Heart right ventricle (tissue), 16 donors: ENCODE measurements around the gene CYB5R3. TPM values are rescaled to one million over a fixed set of nuclear protein-coding genes. Genes with fewer than 3 reads are reported as not detected.

Source experiments
- ATAC-seq, 8 donors: fragments of 200-7000 bp; cut with Tn5 transposase; one replicate each; pipeline ENCODE4 v1.9.1; 2020; ENCODE audit warnings: mild to moderate bottlenecking in 8 of 8, moderate library complexity in 8 of 8, moderate number of reproducible peaks in 1 of 8
- DNase-seq, 2 donors: peaks; one replicate each; pipeline ENCODE4 v3.0.0-alpha.2; 2020
- H3K27ac ChIP-seq, 10 donors: fragments of 200-600 bp; sonication (generic) in 2 of 10; one replicate each; pipeline versions ENCODE4 v1.5.0 to v1.8.0; 2020 to 2022; ENCODE audit warnings: mild to moderate bottlenecking in 3 of 10
- H3K27me3 ChIP-seq, 7 donors: fragments of 200-600 bp; one replicate each; pipeline ENCODE4 v1.8.0; 2021 to 2022; ENCODE audit warnings: mild to moderate bottlenecking in 2 of 7
- H3K36me3 ChIP-seq, 9 donors: fragments of 200-600 bp; sonication (generic) in 1 of 9; one replicate each; pipeline versions ENCODE4 v1.5.0 to v1.8.0; 2020 to 2022; ENCODE audit warnings: mild to moderate bottlenecking in 2 of 9
- H3K4me1 ChIP-seq, 9 donors: fragments of 200-600 bp; sonication (generic) in 1 of 9; one replicate each; pipeline versions ENCODE4 v1.5.0 to v1.8.0; 2020 to 2022; ENCODE audit warnings: mild to moderate bottlenecking in 4 of 9
- H3K4me3 ChIP-seq, 10 donors: fragments of 200-600 bp; sonication (generic) in 2 of 10; one replicate each; pipeline versions ENCODE4 v1.5.0 to v1.8.0; 2020 to 2022; ENCODE audit warnings: mild to moderate bottlenecking in 7 of 10, moderate library complexity in 2 of 10
- H3K9me3 ChIP-seq, 11 donors: fragments of 200-600 bp in 10 of 11; sonication (generic) in 2 of 11; one replicate each; pipeline versions ENCODE4 v1.5.0 to v1.8.0; 2013 to 2022; ENCODE audit warnings: mild to moderate bottlenecking in 2 of 11, control low read depth in 1 of 11, moderate library complexity in 1 of 11
- CTCF ChIP-seq, 9 donors: fragments of 200-600 bp; sonication (generic) in 2 of 9; IDR thresholded peaks; one replicate each; pipeline versions ENCODE4 v1.5.0 to v1.8.0; 2021 to 2022; ENCODE audit warnings: antibody characterized with exemption in 9 of 9, mild to moderate bottlenecking in 5 of 9, moderate library complexity in 1 of 9
- WGBS, 2 donors: extraction: QIAGEN DNeasy Blood & Tissue Kit; methylation state at CpG; one replicate each; pipeline ENCODE4 v1.1.7; 2013; ENCODE audit warnings: inconsistent platforms in 1 of 2; 5-methylcytosine and 5-hydroxymethylcytosine counted together
- intact Hi-C, 10 donors: fragments of 100-400 bp; cut with DNase I; formaldehyde crosslinking; loops; one replicate each; pipeline versions ENCODE4 v1.11.1 to v1.14.2; 2022
- polyA plus RNA-seq, 2 donors: library from polyadenylated mRNA; stranded (reverse); fragments of 200-250 nt; gene quantifications; one replicate each; pipeline ENCODE4 v1.2.3, GENCODE V29; 2013
- total RNA-seq, 10 donors: library from RNA; stranded (reverse); fragmentation: NEBNext Ultra II Directional in 3 of 10; extraction: Animal tissue kit (Norgen Biotek cat#: 25700) in 3 of 10; gene quantifications; one replicate each; pipeline versions ENCODE4 v1.2.1 to v1.2.4, GENCODE V29; 2021 to 2023
- donor health status: Arrhythmogenic right ventricular cardiomyopathy.
- donor health status: ischemic (EF 13 %, LVEDD 7.1; RV severe dilation, severe dysfunction).
- donor health status: healthy with polysubstance abuse.
- donor health status: DM: no; HTN: yes; CAD: no.
- donor health status: DM: no; HTN: no; CAD: no.
- donor health status: ischemic (EF 25% LVEDD 6.9; RV normal size, moderate dysfunction).
- donor health status: ischemic (EF 25% LVEDD 5.7; RV mildly dilated, moderate dysfunction).
- donor health status: healthy.
- donor health status: DM: yes; HTN: yes; CAD: no.
- donor health status: Ischemic cardiomyopathy.
- donor health status: ischemic (EF 35%, LVEDD 5.7; RV mildly dilated, moderate dysfunction).
- donor health status: nonischemic (EF 11% LVEDD 7.7; RV severe dilation, severe dysfunction).
- donor health status: DM: yes; HTN: yes; CAD: no.
- donor health status: PGD.
- donor health status: ischemic (EF 29% LVEDD 5.4; RV normal size, mild dysfunction).
- donor health status: nonischemic (EF 23%, LVEDD 6.1; RV moderate dilation, normal function).

CYB5R3 gene
- total and polyA plus RNA-seq, 12 donors = 91.9 to 633 (median 310) TPM

DNA sequence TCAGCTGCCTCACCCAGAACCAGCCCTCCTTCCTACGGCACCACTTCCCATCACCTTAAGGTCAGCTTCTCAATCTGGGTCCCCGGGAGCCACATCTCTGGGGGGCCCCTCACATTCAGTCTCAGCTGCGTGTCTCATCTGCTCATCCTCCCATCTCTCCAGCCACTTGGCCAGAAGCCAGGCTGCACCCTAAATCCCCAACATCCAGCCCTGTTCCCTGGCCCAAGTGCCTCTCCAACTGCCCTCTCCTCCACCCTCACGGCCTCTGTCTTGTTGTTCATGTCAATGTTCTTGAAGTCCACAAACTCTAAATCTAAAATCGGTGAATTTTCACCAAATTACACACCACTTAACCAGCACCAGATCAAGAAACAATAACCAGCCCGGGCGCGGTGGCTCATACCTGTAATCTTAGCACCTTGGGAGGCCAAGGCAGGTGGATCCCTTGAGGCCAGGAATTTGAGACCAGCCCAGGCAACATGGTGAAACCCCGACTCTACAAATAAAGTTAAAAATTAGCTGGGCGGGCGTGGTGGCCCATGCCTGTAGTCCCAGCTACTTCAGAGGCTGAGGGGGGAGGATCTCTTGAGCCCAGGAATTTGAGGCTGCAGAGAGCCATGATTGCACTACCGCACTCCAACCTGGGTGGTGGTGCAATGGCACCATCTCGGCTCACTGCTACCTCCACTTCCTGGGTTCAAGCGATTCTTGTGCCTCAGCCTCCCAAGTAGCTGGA is 37.7 kb upstream of the CYB5R3 start:
- no peak overlapping the region for H3K4me3 ChIP-seq
- TF ChIP-seq CTCF (IDR thresholded peaks at IDR 0.05) = no peak
- peak overlapping the region; percentile 87 to 96 (median 92) for H3K27ac ChIP-seq
- DNase-seq (no peak), ATAC-seq (no peak)
- no peaks in the 10 kb centered on the region for H3K27me3 ChIP-seq
- H3K9me3 ChIP-seq = no peaks in the 10 kb centered on the region
- intact Hi-C loops = no loop called here
- H3K4me1 ChIP-seq = peaks cover 68 to 100% (median 94%) of the 10 kb centered on the region in 9 donors
- peaks cover 0 to 25% (median 2%) of the 10 kb centered on the region in 9 donors for H3K36me3 ChIP-seq
- 82 to 90% methylated on average over 14 of the region's 14 CpGs for WGBS, 2 donors

DNA sequence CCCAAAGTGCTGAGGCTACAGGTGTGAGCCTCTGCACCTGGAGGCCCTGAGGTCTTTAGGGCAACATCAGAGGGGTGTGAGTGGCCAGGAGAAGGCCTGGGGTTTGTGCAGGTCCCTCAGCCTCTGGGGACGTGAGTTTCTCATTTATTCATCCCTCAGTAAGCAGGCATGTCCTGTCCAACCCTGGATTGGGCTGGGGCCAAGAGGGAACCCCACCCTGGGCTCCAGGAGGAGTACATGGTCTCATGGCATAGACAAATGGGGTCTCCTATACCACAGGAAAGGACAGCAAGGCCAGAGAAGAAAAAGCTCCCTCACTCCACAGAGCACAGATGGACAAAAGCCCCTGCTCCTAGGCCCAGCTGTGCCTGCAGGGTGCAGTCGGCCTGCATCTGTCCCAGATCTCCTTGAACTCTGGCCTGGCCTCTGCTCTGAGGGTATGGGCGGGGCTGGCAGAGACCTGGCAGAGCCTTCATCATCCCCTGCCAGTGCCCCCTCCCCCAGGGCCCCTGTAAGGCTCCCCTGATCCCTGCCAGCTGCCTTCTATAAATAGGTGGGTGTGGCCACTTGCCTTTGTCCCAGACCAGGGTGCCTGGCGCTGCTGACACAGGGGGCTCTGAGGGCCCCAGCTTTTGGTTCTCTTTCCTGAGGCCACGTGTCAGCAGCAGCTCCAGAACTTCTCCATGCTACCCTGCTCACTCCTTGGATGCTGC is 36.9 kb upstream of the CYB5R3 start:
- H3K27me3 ChIP-seq = no peaks in the 10 kb centered on the region
- TF ChIP-seq CTCF (IDR thresholded peaks at IDR 0.05) = peak in 4 of 9 donors; percentile 7 to 46 (median 42)
- H3K4me3 ChIP-seq = no peak overlapping the region
- peaks cover 69 to 100% (median 91%) of the 10 kb centered on the region in 9 donors for H3K4me1 ChIP-seq
- peaks cover 0 to 17% (median 0%) of the 10 kb centered on the region in 9 donors for H3K36me3 ChIP-seq
- H3K27ac ChIP-seq = peak overlapping the region; percentile 71 to 96 (median 92)
- DNase-seq = peak; percentile 81 to 85
- ATAC-seq = peak; percentile 18 to 72 (median 53)
- intact Hi-C loops = no loop called here
- WGBS, 2 donors = 19 to 26% methylated on average over 5 of the region's 5 CpGs
- H3K9me3 ChIP-seq = no peaks in the 10 kb centered on the region

DNA sequence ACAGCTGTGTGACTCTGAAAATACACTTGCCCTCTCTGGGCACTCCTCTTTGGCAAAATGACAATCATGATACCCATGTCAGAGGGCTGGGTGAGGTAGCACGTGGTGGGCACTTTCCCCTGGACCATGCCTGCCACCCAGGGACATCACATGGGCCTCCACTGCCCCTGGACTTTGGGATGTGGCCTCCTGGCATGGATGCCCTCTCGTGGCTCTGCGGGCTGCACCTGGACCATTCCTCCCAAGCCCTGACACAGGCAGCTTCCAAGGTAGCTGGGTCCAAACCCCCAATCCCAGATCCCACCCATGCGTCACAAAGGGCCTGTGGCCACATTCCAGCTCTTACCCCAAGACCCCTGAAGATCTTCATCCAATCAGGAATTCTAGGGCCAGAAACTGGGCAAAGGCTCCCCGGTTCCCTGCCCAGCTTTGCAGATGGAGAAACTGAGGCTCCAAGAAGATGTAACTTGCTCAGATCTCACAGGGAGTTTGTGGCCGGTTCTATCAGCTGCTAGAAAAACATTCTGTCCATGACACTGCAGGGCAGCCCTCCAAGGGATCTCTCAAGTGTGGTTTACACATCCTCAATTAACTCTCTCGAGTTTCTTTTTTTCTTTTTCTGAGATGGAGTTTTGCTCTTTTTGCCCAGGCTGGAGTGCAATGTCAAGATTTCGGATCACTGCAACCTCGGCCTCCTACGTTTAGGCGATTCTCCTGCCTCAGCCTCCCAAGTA is 35.4 kb upstream of the CYB5R3 start:
- no peaks in the 10 kb centered on the region for H3K9me3 ChIP-seq
- H3K36me3 ChIP-seq = peaks cover 0 to 4% (median 0%) of the 10 kb centered on the region in 9 donors
- no peak overlapping the region for H3K4me3 ChIP-seq
- WGBS, 2 donors = 72 to 73% methylated on average over 11 of the region's 11 CpGs
- H3K27ac ChIP-seq = peak overlapping the region; percentile 70 to 96 (median 92)
- no peak for ATAC-seq
- no peak for DNase-seq
- intact Hi-C loops = loop anchor here in 3 of 10 donors (5.0 kb wide), 2 partner anchors 33 to 38 kb away; partner anchors contain the start of gene A4GALT (in 1 of the 3)
- H3K4me1 ChIP-seq = peaks cover 73 to 100% (median 96%) of the 10 kb centered on the region in 9 donors
- no peaks in the 10 kb centered on the region for H3K27me3 ChIP-seq
- no peak for TF ChIP-seq CTCF (IDR thresholded peaks at IDR 0.05)
